Breast epithelium (tissue), 3 donors: ENCODE measurements around the gene TSNAXIP1.

Experiments
- CTCF ChIP-seq, 3 donors: fragments of 450-650 bp; IDR thresholded peaks; one replicate each; pipeline ENCODE4 v1.5.1; 2016 to 2017; ENCODE audit warnings: antibody characterized with exemption in 3 of 3, mild to moderate bottlenecking in 3 of 3, moderate library complexity in 3 of 3
- POLR2A ChIP-seq: fragments of 450-650 bp; IDR thresholded peaks from one replicate; pipeline ENCODE4 v1.6.1; 2016; ENCODE audit warnings: antibody characterized with exemption, mild to moderate bottlenecking, moderate library complexity
- POLR2AphosphoS5 ChIP-seq, 3 donors: sonication (generic); formaldehyde crosslinking; IDR thresholded peaks; one replicate each; pipeline ENCODE4 v1.6.1; 2017; ENCODE audit warnings: antibody characterized with exemption in 3 of 3

- TF ChIP-seq POLR2A (no peak), CTCF (IDR thresholded peaks at IDR 0.05) (no peak), POLR2AphosphoS5 (IDR thresholded peaks at IDR 0.05) (no peak)
Observed at GRCh38 chr16:67773099-67773498, 33.6 kb upstream of the TSNAXIP1 start.
